Heart left ventricle (tissue), 13 donors: ENCODE data around the gene MRM2.

Experiments
- POLR2A ChIP-seq, 2 donors: fragments of 450-650 bp; IDR thresholded peaks; one replicate each; pipeline ENCODE4 v1.6.1; 2017; ENCODE audit warnings: antibody characterized with exemption in 2 of 2, mild to moderate bottlenecking in 2 of 2, moderate library complexity in 2 of 2
- TF ChIP-seq, protein P1 (sequence below), 12 donors: fragments of 200-600 bp; sonication (generic) in 4 of 12; IDR thresholded peaks; one replicate each; pipeline versions ENCODE4 v1.5.0 to v1.8.0; 2018 to 2022; ENCODE audit warnings: antibody characterized with exemption in 12 of 12, mild to moderate bottlenecking in 5 of 12
- donor health status: ischemic (EF 13 %, LVEDD 7.1; RV severe dilation, severe dysfunction).
- donor health status: DM: no; HTN: yes; CAD: no.
- donor health status: DM: no; HTN: no; CAD: no.
- donor health status: ischemic (EF 25% LVEDD 6.9; RV normal size, moderate dysfunction).
- donor health status: ischemic (EF 25% LVEDD 5.7; RV mildly dilated, moderate dysfunction).
- donor health status: ischemic (EF 35%, LVEDD 5.7; RV mildly dilated, moderate dysfunction).
- donor health status: nonischemic (EF 11% LVEDD 7.7; RV severe dilation, severe dysfunction).
- donor health status: DM: yes; HTN: yes; CAD: no.
- donor health status: PGD.
- donor health status: ischemic (EF 29% LVEDD 5.4; RV normal size, mild dysfunction).
- donor health status: nonischemic (EF 23%, LVEDD 6.1; RV moderate dilation, normal function).

DNA sequence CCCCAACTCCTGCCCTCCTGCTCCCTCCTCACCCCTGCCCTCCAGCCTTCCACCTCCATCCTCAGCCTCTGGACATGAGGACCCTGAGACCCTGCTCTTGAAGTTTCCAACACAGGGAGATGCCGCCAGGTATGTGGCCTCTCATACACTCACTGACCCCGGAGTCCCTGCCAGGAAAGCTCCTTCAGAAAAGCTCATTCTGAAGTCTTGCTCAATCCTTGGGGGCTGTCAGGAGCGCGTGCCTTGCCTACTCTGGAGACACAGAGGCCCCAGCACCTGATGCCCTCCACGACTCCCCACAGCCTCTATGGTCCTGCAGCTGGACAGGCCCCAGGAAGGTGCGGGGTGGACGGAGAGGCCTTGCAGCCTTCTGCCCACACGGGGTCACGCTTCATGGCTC, 11.0 kb upstream of the MRM2 start:
- TF ChIP-seq, protein P1, sequence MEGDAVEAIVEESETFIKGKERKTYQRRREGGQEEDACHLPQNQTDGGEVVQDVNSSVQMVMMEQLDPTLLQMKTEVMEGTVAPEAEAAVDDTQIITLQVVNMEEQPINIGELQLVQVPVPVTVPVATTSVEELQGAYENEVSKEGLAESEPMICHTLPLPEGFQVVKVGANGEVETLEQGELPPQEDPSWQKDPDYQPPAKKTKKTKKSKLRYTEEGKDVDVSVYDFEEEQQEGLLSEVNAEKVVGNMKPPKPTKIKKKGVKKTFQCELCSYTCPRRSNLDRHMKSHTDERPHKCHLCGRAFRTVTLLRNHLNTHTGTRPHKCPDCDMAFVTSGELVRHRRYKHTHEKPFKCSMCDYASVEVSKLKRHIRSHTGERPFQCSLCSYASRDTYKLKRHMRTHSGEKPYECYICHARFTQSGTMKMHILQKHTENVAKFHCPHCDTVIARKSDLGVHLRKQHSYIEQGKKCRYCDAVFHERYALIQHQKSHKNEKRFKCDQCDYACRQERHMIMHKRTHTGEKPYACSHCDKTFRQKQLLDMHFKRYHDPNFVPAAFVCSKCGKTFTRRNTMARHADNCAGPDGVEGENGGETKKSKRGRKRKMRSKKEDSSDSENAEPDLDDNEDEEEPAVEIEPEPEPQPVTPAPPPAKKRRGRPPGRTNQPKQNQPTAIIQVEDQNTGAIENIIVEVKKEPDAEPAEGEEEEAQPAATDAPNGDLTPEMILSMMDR (IDR thresholded peaks at IDR 0.05), result no peak
- no peak for TF ChIP-seq POLR2A (IDR thresholded peaks at IDR 0.05)
